ENCODE measurements around the gene EPB41L4A.

The EPB41L4A gene

DNA sequence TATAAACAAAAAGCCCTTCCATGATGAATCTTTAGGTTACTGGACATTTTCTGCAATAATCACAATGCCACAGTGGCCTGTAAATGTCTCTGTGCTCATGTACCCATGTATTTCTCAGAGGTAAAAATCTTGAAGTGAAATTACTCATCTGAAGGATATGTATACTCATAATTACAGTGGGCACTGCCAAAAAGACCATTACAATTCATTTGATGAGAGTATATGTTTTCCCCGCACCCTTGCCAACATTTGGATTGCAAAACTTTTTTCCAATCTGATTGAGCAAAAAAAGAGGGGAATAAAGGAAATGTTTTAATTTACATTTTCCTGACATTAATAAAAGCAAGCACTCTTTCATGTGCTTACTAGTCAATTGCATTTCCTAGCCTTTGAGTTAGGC, 110.5 kb downstream of the EPB41L4A start:
- no peak for DNase-seq (ENCODE audit: low read depth in 3 of 3)

DNA sequence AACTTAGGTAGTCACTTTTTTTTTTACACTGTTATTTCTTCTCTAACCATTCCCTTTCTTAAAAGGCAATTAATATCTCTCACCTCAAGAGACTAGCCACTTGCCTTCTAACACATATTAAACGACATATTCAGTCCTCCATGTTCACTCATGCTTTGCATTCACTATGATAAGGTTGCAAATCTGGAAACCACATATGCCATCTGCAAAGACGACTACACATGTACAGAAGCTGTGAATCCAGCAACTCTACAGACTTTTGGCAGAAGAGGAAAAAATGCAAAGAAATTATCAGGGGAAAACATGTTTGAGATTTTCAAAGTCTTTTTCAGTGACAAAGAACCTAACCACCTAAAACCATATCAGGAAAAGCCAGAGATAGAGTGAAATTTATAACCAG, 112.1 kb downstream of the EPB41L4A start:
- DNase-seq (ENCODE audit: low read depth in 3 of 3): no peak

DNA sequence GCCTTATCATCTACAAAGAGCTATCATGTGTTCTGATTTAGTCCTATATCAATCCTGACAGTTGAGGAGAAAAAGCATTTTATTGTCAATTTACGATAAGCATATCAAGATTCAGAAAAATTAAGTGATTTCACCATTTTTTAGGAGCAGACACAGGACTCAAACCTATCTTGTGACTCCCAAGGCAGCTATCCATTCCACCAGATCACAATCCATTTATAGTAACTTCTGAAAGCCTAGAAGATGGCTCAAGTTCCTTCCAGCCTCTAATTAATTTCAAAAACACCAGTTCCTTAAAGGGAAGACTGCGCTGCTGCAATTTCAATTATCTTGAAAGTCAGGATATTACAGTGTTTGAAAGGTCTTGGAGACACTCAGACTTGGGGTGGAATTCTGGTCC, 114.3 kb downstream of the EPB41L4A start:
- DNase-seq (ENCODE audit: low read depth in 3 of 3): no peak

DNA sequence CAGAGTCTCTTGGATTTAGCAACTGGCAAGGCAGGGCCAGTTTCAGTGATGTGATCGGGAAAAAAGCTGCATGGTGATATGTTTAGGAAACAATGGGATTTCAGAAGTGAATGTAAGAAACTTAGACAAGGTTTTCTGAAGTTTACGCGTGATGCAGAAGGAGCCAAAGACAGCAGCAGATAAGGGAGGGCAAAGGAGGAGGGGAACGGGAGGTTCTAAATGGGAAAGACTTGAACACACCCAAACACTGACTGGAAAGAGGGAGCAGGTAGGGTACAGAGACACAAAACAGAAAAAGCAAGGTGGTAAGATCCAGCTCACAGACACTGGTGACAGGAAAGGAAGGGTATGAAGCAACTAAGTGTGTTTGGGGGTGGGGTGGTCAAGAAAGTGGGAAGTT, 115.4 kb downstream of the EPB41L4A start:
- DNase-seq (ENCODE audit: low read depth in 3 of 3): no peak

DNA sequence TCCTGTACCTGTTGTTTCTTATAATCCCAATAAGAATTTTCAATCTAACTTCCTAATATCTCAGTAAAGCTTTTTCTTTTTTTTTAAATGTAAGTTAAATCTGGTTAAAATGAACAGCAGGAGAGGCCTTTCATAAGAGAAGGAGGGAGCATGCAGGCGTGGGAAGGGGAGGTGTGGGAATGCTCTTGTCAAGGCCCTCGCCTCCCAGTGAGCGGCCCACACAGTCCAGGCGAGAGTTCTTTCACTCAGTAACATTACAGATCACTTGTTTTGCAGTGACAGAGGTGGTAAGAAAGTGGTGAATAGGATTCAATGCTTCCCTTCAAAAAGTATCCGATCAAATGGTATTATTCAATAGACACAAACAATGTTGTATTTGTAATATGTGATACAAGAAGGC, 125.0 kb downstream of the EPB41L4A start:
- DNase-seq (ENCODE audit: low read depth in 3 of 3): no peak

DNA sequence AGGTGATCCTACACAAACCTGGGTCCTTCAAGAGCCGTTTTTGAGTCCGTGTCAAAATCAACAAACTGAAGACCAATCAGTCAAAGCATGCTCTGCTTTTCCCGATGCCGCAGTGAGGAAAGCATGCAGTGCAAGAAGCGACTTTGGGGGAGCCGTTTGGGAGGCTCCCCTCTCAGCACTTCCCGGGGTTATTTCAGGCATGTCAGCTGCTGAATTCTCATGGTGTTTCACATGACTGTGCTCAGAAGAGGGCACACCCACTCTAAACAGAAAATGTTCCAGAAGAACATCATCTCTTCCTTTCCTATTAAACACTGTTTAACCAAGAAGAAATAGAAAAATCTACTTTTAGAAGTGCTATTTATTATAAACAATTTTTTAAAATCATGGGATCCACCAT, 125.5 kb downstream of the EPB41L4A start:
- no peak for DNase-seq (ENCODE audit: low read depth in 3 of 3)

DNA sequence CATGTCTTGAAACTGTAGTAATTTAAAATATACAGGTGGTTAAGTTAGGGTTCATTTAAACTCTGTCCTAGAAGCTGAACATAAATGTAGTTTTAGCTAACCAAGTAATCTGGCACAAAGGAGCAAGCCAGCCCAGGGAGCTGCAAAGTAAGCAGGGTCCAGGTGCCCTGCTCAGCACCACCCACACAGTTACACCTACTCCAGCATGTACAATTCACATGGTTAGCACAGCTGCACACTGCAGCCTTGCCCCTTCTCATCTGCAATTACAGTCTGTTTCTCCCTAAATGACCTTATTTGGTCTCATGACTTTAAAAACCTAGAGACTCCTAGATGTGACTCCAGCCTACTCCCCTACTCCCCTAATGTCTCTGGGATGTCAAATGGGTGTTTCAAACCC, 128.4 kb downstream of the EPB41L4A start:
- no peak for DNase-seq (ENCODE audit: low read depth in 3 of 3)

DNA sequence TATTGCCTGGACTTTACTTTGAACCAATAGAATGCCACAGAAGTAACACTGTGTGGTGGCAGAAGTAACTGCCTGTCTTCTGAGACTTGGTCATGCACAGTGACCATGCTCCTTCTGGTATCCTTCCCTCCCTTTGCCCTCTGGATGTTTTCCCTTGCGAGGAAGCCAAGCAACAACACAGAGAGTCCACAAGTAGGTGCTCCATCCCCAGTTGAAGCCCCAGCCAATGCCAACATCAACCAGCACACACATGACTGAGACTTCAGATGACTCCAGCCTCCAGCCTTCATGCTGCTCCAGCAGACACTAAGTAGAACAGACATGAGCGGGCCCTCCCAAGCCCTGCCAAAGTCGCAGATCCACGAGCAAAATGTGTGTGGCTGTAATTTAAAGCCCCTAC, 129.6 kb downstream of the EPB41L4A start:
- DNase-seq (ENCODE audit: low read depth in 3 of 3): no peak

DNA sequence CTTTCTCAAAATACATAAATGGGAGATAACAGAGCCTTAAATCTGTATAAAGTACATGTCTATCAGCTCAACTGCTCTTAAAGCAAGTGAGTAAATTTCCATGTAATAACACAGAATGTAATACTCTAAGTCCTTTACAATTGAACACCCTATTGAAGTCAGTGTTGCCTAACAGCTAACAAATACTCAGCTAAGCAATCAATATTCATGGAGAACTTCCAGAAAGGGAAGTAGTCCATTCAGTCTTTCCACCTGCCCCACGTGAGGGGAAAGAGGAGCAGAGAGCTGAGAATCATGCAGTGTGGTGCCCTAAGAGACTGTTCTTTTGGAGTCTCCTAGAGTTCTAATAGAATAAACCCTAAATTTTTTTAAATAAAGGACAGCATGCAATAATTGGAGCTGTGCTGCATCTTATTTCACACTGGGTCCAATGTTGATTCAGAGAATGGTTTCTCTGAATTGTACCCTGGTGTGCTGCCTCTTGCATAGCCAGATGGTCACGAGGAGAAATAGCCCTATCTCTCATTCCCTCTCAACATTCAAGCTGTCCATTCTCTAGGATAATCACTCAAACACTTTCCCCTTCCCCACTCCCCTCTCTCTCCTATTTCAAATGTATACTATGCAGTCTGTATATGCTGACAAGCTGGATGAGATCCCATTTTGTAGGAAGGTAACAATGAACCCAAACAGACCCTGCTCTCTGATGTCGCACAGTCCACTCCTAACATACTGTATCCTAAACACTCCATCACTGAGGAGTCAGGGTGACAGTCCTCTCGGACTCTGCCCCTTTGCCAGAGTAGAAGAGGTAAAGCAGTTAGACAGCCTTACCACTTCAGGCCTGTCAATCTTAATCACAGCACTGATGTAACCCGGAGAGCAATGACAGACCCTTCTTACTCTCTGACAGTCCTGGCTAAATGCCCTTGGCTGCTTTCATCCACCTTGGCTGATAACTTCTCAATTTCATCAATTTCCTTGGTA, 134.8 kb downstream of the EPB41L4A start:
- no peak for DNase-seq (ENCODE audit: low read depth in 3 of 3)

DNA sequence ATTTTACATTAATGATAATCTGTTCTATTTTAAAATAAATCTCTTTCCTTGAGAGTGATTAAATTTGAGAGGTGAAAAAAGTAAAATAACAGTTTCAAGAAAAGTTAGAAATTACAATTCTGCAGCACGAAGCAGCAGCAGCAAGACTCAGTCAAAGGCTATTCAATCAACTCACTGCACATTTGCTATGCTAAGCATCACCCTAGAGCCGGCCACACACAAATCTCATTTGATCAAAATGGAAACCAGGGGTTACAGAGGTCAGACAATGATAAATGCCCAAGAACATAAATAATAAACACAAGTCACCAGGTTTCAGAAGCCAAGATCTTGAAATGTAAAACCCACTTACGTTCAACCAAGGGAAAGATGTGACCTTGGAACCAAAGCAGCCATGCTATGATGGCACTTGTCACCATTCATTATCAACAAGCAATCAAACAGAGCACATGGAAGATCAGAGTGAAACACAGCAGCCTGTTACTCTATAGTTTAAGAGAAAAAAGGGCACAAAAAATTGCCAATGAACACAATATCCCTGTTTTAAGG, 136.0 kb downstream of the EPB41L4A start:
- no peak for DNase-seq (ENCODE audit: low read depth in 3 of 3)

DNA sequence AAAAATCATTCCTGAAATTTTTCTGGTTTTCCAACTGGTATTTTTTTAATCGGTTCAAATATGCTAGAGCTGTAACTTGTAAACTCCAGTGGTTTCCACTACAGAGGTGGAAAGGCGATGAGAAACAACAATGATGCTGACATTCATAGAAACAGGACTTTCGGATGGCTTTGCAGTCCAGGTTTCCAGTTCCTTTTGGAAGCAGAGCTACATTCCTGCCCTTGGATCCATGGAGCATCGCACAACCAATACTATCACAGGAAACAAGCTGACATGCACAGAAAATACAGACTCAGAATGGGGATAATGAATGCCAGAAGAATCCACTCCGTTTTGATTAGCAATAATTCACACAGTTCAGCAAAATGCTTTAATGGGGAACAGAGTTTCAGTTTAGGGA, 140.0 kb downstream of the EPB41L4A start:
- DNase-seq (ENCODE audit: low read depth in 3 of 3): no peak

DNA sequence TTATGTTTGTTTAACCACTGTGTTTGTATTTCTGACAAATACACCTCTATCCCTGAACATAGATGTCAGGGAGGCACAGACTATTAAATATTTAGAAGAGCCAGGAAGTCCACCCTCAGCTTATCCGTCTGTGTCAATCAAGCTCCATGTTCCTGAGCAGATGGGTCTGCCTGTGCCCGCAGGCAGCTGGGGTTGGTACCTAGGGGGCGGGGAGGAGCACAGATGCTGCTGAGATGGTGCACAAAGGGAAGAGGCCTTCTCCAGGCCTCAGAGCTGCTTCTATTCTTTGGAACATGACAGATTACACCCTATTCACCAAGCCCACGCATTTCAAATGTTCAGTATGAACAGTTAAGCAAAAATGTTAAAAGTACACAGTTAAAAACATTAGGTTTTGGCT, 142.1 kb downstream of the EPB41L4A start:
- DNase-seq (ENCODE audit: low read depth in 3 of 3): no peak

DNA sequence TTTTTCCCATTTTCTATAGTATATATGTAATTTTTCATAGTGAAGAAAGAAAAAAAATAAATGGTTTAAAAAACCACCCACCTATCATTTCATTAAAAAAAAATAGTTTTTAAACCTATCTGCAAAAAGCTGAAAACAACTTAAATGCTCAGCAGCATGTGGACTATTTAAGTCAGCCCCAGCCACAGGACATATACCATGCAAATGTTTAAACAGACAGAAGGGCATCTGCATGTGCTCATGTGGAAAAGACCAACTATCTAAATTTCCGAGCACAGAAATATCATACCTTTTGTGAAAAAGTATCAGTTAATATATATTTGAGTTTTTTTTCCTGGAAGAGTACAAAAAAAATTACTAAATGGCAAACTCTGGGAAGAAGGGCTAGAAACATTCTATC, 143.4 kb downstream of the EPB41L4A start:
- no peak for DNase-seq (ENCODE audit: low read depth in 3 of 3)

DNA sequence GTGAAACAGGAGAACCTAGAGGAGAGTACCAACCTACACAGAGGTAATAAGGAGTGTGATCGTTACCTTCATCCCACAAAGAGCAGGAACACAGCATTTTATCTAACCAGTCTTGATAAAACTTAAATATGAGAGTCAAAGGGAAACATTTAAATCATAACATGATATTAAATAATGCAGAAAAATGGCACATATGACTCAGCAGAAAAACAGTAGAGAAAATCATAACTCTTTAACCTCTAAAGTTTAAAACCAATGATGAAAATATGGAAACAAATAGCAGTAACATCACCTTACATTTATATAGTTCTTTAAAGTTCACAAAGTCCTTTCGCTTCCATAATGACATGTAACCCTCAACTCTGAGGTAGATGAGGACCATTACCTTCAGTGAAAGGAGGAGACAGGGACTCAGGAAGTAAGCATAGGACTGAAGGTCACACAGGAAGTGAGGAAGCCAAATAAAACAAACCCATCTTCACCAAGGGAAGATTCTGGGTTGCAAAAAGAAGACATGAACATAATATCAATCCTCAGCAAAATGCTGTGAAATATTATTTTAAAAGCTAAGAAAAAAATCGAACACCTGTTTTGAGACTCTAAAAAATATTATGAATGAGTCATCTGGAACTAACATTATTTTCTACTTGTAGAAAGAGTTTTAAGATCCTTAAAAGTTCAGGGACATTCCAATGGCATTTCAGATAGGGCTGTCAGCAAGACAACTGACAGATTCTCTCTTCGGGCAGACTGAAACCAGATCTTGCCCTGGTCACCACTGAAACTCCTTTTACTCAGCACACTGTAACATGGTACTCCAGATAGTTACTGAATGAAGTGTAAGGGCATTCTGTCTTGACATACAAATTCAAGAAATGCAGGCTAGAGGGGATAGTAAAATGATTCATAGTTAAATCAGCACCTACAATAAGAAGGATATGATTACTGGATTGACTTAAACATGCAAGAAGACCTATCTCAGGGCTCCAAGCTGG, 148.5 kb downstream of the EPB41L4A start:
- no peak for DNase-seq (ENCODE audit: low read depth in 3 of 3)

DNA sequence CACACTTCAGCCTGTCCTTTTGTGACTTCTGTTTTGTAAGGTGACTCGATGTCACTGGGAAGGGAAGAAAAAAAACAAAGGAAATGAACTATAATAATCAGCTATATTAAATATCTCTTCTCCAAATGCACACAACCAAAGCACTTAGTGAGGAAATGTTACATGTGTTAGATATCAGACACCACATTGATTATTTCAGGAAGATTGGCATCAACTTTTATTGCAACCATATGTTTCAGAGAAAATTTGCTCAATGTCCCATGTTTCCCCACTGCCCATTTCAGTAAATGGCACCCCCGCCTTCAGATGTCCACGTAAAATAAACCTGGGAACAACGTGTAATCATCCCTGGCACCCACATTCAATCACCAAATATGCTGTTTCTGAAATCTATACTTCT, 151.8 kb downstream of the EPB41L4A start:
- DNase-seq (ENCODE audit: low read depth in 3 of 3): no peak

DNA sequence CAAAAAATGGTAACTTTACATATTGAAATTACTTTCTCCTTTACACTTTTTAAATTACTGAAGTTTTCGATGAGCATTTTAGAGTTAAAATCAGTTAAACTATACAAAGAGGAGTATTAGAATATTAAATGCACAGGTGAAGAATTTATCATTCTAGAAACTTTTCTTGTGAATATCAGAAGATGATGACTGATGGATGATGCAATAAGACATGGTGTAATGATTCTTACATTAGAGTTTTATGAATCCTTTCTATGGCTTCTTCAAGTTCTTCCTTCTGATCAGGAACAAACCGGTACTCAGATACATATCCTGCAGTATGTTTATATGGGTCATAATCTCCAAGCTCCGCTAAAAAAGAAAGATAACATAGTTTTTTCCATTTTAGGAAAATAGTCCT, 154.4 kb downstream of the EPB41L4A start:
- no peak for DNase-seq (ENCODE audit: low read depth in 3 of 3)

DNA sequence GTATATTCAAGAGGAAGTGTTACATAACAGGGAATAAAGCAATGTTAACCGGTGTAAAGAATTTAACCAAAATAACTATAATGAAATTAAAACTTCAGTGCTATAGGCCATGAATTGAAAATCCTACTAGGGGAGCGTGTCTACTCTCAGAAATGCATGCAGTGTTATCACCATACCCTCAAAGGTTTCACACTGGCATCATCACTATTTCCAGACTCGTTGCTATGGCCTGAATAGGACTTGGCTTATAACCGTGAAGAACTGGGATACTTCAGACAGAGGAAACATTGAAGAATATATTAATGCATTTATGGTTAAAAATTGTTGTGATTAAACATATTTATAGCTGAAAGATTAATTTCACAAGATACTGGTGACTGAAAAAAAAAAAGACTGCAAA, 154.9 kb downstream of the EPB41L4A start:
- no peak for DNase-seq (ENCODE audit: low read depth in 3 of 3)

DNA sequence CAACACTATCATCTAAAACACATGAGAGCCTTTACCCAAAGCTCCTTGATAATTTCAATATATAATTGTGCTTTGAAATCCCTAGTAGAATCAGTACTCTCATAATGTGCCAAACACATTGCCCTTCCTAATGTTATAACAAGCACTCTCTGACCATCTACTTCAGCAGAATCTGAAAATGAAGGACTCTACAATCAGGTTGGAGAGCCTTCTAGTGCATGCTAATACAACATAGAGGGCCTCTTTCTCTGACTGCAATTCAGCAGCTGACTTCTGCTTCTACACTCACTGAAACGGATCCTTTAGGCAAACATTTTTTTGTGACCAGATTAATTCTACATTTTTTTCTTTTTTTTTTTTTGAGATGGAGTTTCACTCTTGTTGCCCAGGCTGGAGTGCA, 155.6 kb downstream of the EPB41L4A start:
- DNase-seq (ENCODE audit: low read depth in 3 of 3): no peak

DNA sequence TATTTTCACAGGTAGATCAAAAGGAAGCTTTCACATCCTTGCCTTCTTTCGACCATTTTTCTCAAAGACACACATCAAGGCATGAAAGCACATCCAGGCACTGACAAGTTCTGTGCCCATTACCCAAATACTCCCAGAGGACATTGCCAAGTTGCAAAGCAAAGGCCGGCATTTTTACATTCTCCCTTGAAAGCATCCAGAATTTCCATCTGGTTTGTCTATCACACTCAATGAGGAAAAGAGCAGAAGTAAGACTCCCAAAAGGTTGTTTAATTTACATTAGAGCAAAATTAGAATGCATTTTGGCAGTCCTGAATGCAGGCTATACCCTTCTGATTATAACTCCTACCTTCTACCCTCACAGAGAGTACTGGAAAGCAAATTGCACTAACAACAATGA, 160.5 kb downstream of the EPB41L4A start:
- DNase-seq (ENCODE audit: low read depth in 3 of 3): no peak

DNA sequence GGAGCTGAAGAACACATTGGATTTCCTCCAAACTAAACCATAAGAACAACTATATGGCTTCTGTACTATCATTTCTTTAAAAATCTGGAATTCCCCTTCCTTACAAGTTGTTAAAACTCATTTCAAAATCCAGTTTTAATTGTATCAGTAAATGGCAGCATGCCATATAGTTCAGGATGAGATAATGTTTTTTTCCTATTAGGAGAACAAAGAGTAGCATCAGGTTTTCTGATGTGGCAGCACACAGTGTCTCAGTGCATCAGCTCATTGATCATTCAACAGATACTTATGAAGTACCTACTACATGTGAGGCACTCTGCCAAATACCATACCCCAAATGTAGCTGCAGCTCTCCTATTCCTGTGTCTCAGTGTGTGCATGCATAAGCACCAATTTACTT, 161.1 kb downstream of the EPB41L4A start:
- no peak for DNase-seq (ENCODE audit: low read depth in 3 of 3)

DNA sequence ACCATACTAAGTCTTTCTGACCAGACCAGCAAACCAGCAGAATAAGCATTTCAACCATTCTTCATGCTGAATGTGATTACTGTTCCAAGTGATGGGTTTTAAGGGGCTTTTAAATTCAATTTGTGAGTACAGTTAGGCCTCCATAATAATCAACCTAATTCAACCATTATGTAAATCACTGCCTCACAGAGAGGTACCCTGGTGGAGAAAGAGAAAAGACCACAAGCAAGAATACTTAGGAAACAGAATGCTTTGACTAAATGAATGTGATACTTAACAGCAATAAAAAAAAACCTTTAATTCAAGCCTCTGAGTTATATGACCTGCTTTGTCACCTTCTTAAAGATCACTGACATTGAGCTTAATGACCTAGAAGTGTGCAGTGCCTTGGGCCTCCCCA, 162.1 kb downstream of the EPB41L4A start:
- no peak for DNase-seq (ENCODE audit: low read depth in 3 of 3)

DNA sequence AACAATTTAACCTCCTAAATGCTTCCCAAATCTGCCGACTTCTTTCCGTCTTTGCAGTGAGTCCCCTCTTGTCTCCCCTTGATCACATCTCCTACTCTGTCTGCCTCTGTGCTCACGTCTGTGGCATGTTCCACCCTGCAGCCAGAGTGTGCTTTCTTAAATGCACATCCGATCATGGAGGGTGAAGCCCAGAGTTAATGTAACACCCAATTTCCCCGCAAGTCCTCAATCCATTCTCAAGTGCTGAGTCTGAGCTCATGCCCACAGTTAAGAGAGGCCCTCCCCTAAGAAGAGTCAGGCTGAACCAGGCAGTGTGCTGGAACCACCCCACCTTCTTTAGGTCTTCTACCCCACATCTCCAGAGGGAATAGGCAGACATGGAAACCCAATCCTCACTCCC, 164.8 kb downstream of the EPB41L4A start:
- no peak for DNase-seq (ENCODE audit: low read depth in 3 of 3)
